Measurements from ENCODE around the gene TAS1R2.

Gene TAS1R2

DNA sequence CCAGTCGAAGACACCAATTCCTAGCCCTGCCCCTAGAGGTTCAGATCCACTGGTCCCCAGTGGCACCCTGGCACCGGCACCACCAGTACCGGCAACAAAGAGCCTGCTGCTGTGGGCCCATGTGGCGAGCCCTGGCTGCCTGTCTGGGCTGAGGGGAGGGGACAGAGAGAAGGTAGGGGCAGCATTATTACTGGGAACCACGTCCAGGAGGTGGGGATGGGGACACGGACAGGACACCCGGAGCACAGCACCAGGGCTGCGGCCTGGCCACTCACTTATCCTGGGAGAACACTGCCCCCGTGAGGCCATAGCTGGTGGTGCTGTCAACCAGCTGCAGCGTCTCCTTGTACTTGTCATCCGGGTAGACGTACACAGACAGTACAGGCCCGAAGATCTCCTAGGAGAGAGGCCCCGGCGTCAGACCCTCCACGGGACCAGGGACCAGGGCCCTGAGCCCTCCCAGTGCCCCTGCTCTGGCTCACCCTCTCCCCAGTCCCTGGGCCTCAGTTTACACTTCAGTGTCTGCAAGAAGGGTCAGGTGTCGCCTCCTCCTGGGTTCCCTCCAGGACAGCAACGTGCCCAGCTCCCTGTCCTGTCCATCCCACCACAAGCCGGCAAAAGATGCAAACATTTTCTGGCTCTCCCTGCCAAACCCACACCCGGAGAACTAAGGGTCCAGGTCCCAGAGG lies 15.8 kb upstream of the TAS1R2 start:
- Histone ChIP-seq H3K27me3 (ENCODE audit: control insufficient read depth, insufficient read depth, low read length) (no peaks in the 10 kb centered on the region), H3K4me2 (ENCODE audit: low read length) (no peak overlapping the region), H3K36me3 (ENCODE audit: control insufficient read depth, insufficient read depth, low read length) (no peaks in the 10 kb centered on the region), H3K9me3 (ENCODE audit: control insufficient read depth, low read length) (no peaks in the 10 kb centered on the region), H3K4me3 (ENCODE audit: low read depth, low read length) (no peak overlapping the region), H3K27ac (no peak overlapping the region), H3K4me1 (no peaks in the 10 kb centered on the region), H3K9ac (no peak overlapping the region), H3K79me2 (no peaks in the 10 kb centered on the region), H2AFZ (no peak overlapping the region)
- TF ChIP-seq, protein P1, sequence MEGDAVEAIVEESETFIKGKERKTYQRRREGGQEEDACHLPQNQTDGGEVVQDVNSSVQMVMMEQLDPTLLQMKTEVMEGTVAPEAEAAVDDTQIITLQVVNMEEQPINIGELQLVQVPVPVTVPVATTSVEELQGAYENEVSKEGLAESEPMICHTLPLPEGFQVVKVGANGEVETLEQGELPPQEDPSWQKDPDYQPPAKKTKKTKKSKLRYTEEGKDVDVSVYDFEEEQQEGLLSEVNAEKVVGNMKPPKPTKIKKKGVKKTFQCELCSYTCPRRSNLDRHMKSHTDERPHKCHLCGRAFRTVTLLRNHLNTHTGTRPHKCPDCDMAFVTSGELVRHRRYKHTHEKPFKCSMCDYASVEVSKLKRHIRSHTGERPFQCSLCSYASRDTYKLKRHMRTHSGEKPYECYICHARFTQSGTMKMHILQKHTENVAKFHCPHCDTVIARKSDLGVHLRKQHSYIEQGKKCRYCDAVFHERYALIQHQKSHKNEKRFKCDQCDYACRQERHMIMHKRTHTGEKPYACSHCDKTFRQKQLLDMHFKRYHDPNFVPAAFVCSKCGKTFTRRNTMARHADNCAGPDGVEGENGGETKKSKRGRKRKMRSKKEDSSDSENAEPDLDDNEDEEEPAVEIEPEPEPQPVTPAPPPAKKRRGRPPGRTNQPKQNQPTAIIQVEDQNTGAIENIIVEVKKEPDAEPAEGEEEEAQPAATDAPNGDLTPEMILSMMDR (IDR thresholded peaks at IDR 0.05), result peak; percentile 47

DNA sequence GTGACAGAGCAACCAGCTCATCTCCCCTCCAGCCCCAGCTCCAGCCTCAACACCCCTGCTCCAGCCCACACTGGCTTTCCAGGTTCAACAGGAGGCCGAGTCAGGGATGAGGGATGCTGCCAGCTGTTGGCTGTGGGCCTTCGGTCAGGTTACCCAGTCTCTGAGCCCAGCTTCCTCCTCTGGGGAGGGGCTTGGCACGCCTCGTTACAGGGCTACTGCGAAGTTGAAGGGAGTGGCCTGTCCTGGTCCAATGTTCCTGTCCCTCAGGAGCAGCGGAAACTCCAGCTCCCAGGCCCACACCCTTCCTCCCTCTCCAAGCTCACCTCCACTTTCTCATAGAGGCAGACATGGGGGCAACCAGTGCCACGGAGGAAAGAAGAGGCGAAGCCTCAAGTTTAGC lies 15.1 kb upstream of the TAS1R2 start:
- Histone ChIP-seq H3K27me3 (ENCODE audit: control insufficient read depth, insufficient read depth, low read length) (no peaks in the 10 kb centered on the region), H3K9ac (no peak overlapping the region), H3K4me2 (ENCODE audit: low read length) (no peak overlapping the region), H2AFZ (no peak overlapping the region), H3K4me1 (no peaks in the 10 kb centered on the region), H3K4me3 (ENCODE audit: low read depth, low read length) (no peak overlapping the region), H3K27ac (no peak overlapping the region), H3K36me3 (ENCODE audit: control insufficient read depth, insufficient read depth, low read length) (no peaks in the 10 kb centered on the region), H3K9me3 (ENCODE audit: control insufficient read depth, low read length) (no peaks in the 10 kb centered on the region), H3K79me2 (no peaks in the 10 kb centered on the region)
- TF ChIP-seq, protein P1 (IDR thresholded peaks at IDR 0.05), result no peak

DNA sequence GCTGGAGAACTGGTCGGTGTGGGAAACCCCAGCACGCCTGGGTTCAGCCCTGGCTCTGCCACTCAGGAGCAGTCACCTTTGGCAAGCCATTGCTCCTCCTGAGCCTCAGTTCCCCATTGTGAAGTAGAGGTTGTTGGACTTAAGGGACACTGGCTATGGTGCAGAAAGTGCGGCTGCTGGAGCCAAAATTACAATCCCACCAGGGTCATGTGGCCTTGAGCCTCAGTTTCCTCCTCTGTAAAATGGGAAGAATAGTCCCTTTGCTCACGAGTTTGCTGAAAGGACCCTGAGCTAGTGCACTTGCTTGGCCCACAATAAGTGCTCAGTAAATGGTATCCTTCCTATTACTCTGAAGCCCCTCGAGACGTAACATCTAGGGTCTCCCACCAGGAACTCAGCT lies 14.6 kb upstream of the TAS1R2 start:
- Histone ChIP-seq H3K79me2 (no peaks in the 10 kb centered on the region), H2AFZ (no peak overlapping the region), H3K27ac (no peak overlapping the region), H3K4me2 (ENCODE audit: low read length) (no peak overlapping the region), H3K4me3 (ENCODE audit: low read depth, low read length) (no peak overlapping the region), H3K4me1 (no peaks in the 10 kb centered on the region), H3K36me3 (ENCODE audit: control insufficient read depth, insufficient read depth, low read length) (no peaks in the 10 kb centered on the region), H3K9ac (no peak overlapping the region), H3K9me3 (ENCODE audit: control insufficient read depth, low read length) (no peaks in the 10 kb centered on the region), H3K27me3 (ENCODE audit: control insufficient read depth, insufficient read depth, low read length) (no peaks in the 10 kb centered on the region)
- TF ChIP-seq, protein P1 (IDR thresholded peaks at IDR 0.05), result no peak

DNA sequence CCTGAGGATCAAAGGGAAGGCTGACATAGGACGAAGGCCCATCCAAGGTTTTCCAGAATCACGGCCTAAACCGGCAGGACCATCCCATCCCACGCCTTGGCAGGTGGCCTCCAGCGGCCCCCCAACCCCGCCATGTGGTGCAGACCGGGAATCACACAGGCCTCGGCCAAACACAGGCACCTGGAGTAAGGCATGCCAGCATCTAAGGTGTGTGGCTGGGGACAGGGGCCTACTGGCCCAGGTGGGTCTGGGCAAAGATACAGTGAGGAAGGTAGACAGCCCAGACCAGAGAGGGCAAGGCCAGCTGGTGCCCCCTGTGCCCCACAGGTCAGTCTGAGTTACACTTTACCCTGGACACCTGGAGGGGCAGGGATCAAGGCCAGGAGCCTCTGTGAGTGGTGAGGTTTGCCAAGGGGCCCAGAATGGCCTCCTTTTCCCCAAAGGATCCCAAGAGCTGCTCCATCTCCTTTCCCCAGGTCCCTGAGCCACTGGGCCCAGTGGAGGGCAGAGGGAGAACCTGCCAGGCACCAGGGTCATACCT lies 12.7 kb upstream of the TAS1R2 start:
- H2AFZ ChIP-seq, result no peak overlapping the region
- H3K79me2 ChIP-seq, result no peaks in the 10 kb centered on the region
- H3K9me3 ChIP-seq (ENCODE audit: control insufficient read depth, low read length), result no peaks in the 10 kb centered on the region
- H3K4me1 ChIP-seq, result no peaks in the 10 kb centered on the region
- H3K4me2 ChIP-seq (ENCODE audit: low read length), result no peak overlapping the region
- no peak overlapping the region for H3K4me3 ChIP-seq (ENCODE audit: low read depth, low read length)
- H3K9ac ChIP-seq, result no peak overlapping the region
- TF ChIP-seq, protein P1 (IDR thresholded peaks at IDR 0.05), result no peak
- H3K27me3 ChIP-seq (ENCODE audit: control insufficient read depth, insufficient read depth, low read length), result no peaks in the 10 kb centered on the region
- H3K36me3 ChIP-seq (ENCODE audit: control insufficient read depth, insufficient read depth, low read length), result no peaks in the 10 kb centered on the region
- H3K27ac ChIP-seq, result no peak overlapping the region

Measured in parathyroid adenoma (tissue), 2 donors.